Activated naive CD4-positive, alpha-beta T cell treated with Interleukin-2 at 50 U/mL for 16 hours (primary cell): Measurements from ENCODE around the gene BCL6.

Source experiments
- DNase-seq: peaks from one replicate; pipeline ENCODE4 v3.0.0-alpha.2; 2020

Gene BCL6

GRCh38 chr3:187738331-187739093 is 6.8 kb downstream of the BCL6 start:
- DNase-seq = peak; percentile 69

GRCh38 chr3:187738071-187738330 is 7.3 kb downstream of the BCL6 start:
- no peak for DNase-seq

- peak; percentile 65 for DNase-seq
Measured at GRCh38 chr3:187737368-187738070, 7.7 kb downstream of the BCL6 start.

- no peak for DNase-seq
Measured at GRCh38 chr3:187737006-187737367, 8.3 kb downstream of the BCL6 start.

GRCh38 chr3:187736418-187736871 is 8.8 kb downstream of the BCL6 start:
- peak; percentile 18 for DNase-seq

GRCh38 chr3:187735837-187736236 is 9.4 kb downstream of the BCL6 start:
- DNase-seq = no peak

GRCh38 chr3:187735383-187735782 is 9.9 kb downstream of the BCL6 start:
- no peak for DNase-seq

- no peak for DNase-seq
Measured at GRCh38 chr3:187734841-187735240, 10.4 kb downstream of the BCL6 start.

GRCh38 chr3:187733371-187733770 is 11.9 kb downstream of the BCL6 start:
- no peak for DNase-seq

- DNase-seq = no peak
Measured at GRCh38 chr3:187729598-187729997, 15.7 kb downstream of the BCL6 start.

GRCh38 chr3:187728940-187729583 is 16.2 kb downstream of the BCL6 start:
- DNase-seq = no peak

GRCh38 chr3:187728248-187728647 is 17.0 kb downstream of the BCL6 start:
- DNase-seq = no peak

GRCh38 chr3:187726564-187726963 is 18.7 kb downstream of the BCL6 start:
- DNase-seq = no peak

GRCh38 chr3:187725653-187726370 is 19.5 kb downstream of the BCL6 start:
- DNase-seq = no peak

GRCh38 chr3:187725224-187725623 is 20.0 kb downstream of the BCL6 start:
- no peak for DNase-seq

GRCh38 chr3:187722206-187722612 is 23.1 kb downstream of the BCL6 start:
- DNase-seq = no peak

- DNase-seq = no peak
Measured at GRCh38 chr3:187721055-187721454, 24.2 kb downstream of the BCL6 start.

GRCh38 chr3:187720337-187720670 is 25.0 kb downstream of the BCL6 start:
- no peak for DNase-seq

GRCh38 chr3:187719628-187720336 is 25.5 kb downstream of the BCL6 start:
- DNase-seq = no peak

- DNase-seq = no peak
Measured at GRCh38 chr3:187718802-187719201, 26.5 kb downstream of the BCL6 start.

- DNase-seq = no peak
Measured at GRCh38 chr3:187717572-187717971, 27.7 kb downstream of the BCL6 start.

GRCh38 chr3:187714404-187714979 is 30.8 kb downstream of the BCL6 start:
- peak; percentile 74 for DNase-seq

- DNase-seq = no peak
Measured at GRCh38 chr3:187713504-187713903, 31.8 kb downstream of the BCL6 start.
